IPS-20b (cell line): ENCODE measurements around the gene TMEM8B.

Experiments used
- H3K27ac ChIP-seq: one replicate; pipeline ENCODE4 v1.5.1; 2013; ENCODE audit warnings: low read length
- H3K27me3 ChIP-seq: 2 replicates; pipeline ENCODE4 v1.6.1; 2013; ENCODE audit warnings: mild to moderate bottlenecking, low read length, inconsistent platforms; ENCODE audit not compliant: insufficient read depth
- H3K36me3 ChIP-seq: 2 replicates; pipeline ENCODE4 v1.6.1; 2013; ENCODE audit warnings: low read depth, mild to moderate bottlenecking, inconsistent platforms, low read length, moderate library complexity; ENCODE audit not compliant: insufficient read depth
- H3K4me1 ChIP-seq: 2 replicates; pipeline ENCODE4 v1.6.1; 2013; ENCODE audit warnings: mild to moderate bottlenecking, control low read depth, inconsistent platforms, low read length, moderate library complexity; ENCODE audit not compliant: insufficient read depth
- H3K4me3 ChIP-seq: 2 replicates; pipeline ENCODE4 v1.5.1; 2013; ENCODE audit warnings: mild to moderate bottlenecking, low read length, inconsistent platforms
- H3K9ac ChIP-seq: 2 replicates; pipeline ENCODE4 v1.6.1; 2013; ENCODE audit warnings: low read depth, mild to moderate bottlenecking, inconsistent platforms, low read length, moderate library complexity
- H3K9me3 ChIP-seq: 2 replicates; pipeline ENCODE4 v1.6.1; 2013; ENCODE audit warnings: mild to moderate bottlenecking, low read depth, low read length, inconsistent platforms; ENCODE audit not compliant: insufficient read depth

TMEM8B gene

DNA sequence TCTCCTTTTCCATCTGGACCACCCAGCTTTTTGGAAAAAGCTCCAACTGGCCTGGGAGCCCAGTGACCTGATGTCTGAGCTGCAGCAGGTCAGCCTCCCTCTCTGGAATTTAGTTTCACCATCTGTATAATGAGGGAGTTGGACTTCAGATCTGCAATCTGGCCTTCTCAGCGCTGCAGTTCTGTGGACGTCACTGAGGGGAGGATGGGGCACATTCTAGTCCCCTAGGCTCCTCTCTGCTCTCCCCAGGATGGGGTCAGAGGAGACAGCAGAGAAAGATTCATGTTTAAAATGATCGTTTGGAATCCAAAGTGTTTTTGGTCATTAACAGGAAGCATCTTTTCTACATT, 30.9 kb downstream of the TMEM8B start:
- no peak overlapping the region for H3K4me3 ChIP-seq
- no peaks in the 10 kb centered on the region for H3K9me3 ChIP-seq
- no peaks in the 10 kb centered on the region for H3K4me1 ChIP-seq
- H3K27me3 ChIP-seq, result peaks cover 20% of the 10 kb centered on the region
- H3K27ac ChIP-seq, result no peak overlapping the region
- no peaks in the 10 kb centered on the region for H3K36me3 ChIP-seq
- no peak overlapping the region for H3K9ac ChIP-seq

DNA sequence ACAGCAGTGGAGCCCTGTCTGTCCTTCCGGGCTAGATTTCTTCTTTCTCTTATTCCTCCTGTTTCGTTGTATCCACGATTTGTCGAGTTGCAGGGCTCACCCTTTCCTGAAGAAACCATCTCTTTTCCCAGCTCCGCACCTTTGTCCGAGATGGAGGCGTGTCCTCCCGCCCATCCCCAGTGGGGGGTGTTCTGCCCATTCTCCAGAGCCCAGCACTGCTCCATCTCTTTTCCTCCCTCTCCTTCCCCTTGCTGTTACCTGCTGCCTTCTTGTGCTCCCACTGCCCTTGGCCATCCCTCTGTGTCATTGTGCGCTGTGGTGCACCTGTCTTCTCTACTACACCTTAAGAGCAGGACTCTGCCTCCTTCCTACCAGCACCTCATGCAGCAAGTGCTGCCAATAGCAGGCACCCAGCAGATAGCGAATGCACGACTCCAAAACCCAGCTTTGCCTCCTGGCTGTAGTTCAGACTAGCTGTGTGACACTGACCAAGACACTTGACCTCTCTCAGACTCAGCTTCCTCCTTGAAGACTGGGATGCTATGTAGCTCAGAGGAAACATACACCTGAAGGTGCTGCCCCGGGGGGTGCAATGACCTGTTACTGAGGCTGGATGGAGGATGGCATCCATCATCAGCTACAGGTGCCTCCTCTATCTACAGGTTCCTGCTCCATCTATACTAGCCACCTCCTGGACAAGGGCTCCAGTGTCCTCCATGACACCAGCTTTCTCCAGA, 32.3 kb downstream of the TMEM8B start:
- peaks cover 20% of the 10 kb centered on the region for H3K27me3 ChIP-seq
- no peak overlapping the region for H3K27ac ChIP-seq
- no peak overlapping the region for H3K9ac ChIP-seq
- no peaks in the 10 kb centered on the region for H3K4me1 ChIP-seq
- no peaks in the 10 kb centered on the region for H3K9me3 ChIP-seq
- no peak overlapping the region for H3K4me3 ChIP-seq
- no peaks in the 10 kb centered on the region for H3K36me3 ChIP-seq

DNA sequence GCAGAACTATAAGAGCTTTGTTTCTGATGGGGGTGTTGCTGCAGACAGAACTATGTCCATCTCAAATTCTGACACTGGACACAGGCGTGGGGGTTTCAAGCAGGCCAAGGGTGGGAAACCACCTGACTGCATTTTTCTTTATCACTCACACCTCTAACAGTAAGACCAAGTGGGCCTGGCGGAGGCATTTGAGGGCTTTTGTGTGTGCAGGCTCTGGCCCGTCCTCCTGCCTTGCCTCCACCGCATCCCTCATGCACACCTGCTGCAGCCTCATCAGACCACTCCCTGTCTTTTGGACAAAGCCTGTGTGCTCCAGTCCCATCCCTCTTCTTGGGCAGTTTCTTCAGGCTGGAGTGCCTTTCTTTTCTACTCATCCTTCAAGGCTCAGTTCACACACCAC, 33.3 kb downstream of the TMEM8B start:
- Histone ChIP-seq H3K27me3 (peaks cover 20% of the 10 kb centered on the region), H3K4me1 (no peaks in the 10 kb centered on the region), H3K9me3 (no peaks in the 10 kb centered on the region), H3K27ac (no peak overlapping the region), H3K9ac (no peak overlapping the region), H3K36me3 (no peaks in the 10 kb centered on the region), H3K4me3 (no peak overlapping the region)

DNA sequence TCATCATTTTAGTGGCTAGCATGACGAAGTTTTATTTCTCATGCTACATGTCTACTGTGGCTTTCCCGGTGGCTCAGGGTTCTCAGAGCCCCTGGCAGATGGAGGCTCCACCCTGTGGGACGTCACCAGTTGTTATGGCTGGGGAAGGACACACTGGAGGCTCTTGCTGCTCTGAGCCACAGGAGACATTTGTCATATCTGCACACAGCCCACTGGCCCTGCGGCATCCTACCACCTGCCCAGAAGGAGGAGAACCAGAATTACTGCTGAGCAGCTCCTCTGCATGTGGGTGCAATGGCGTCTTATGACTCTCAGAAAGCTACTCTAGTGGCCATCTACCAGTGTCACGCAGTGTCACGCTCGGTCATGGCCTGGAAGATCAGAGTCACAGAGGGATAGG, 34.6 kb downstream of the TMEM8B start:
- Histone ChIP-seq H3K27me3 (peaks cover 20% of the 10 kb centered on the region), H3K9me3 (no peaks in the 10 kb centered on the region), H3K4me1 (no peaks in the 10 kb centered on the region), H3K9ac (no peak overlapping the region), H3K36me3 (no peaks in the 10 kb centered on the region), H3K27ac (no peak overlapping the region), H3K4me3 (no peak overlapping the region)

DNA sequence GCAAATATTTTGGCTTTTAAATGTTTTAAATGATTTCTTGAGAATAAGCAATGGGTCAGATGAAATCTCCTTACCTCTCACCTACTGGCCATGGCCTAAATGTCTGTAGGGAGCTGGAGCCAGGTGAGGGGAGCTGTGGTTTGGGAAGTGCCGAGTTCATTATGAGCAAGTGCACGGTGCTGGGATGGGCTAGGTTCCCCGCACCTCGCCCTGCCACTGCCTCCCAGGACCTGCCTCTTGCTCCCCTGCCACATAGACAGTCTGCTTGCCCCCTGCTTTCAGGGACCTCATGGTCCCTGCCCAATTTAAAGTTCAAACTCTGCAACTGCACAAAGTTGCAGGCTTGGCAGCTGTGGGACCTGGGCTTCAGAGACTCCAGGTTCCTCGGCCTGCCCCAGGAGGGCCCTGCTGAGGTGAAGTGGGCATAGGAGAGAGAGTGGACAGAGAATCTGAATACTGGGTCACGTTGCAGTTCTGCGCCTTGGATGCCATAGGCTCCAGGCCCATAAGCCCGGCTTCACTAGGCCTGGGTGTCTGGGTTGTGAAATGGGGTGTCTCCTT, 35.7 kb downstream of the TMEM8B start:
- Histone ChIP-seq H3K9ac (no peak overlapping the region), H3K9me3 (no peaks in the 10 kb centered on the region), H3K27me3 (peaks cover 20% of the 10 kb centered on the region), H3K4me3 (no peak overlapping the region), H3K36me3 (no peaks in the 10 kb centered on the region), H3K4me1 (no peaks in the 10 kb centered on the region), H3K27ac (no peak overlapping the region)

DNA sequence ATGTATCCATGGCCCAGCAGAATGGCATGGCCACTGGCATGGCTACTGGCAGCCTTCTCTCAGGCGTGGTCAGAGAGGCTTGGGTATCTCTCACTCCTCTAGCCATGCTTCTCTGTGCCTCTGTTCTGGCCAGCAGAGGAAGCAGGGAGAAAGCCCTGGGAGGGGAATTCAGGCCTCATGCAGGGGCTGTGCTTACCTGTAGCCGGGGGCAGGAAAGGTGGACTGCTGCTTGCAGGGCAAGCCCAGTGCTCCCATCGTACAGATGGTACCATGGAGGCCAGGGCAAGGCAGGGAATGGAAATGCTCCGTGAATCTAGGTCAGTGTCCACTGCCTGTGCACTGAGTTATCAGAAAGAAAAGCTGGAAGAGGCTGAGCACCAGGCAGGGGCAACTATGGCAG, 38.5 kb downstream of the TMEM8B start:
- no peaks in the 10 kb centered on the region for H3K4me1 ChIP-seq
- no peaks in the 10 kb centered on the region for H3K27me3 ChIP-seq
- H3K27ac ChIP-seq, result no peak overlapping the region
- H3K9ac ChIP-seq, result no peak overlapping the region
- H3K4me3 ChIP-seq, result no peak overlapping the region
- H3K9me3 ChIP-seq, result no peaks in the 10 kb centered on the region; the same call in 1 of the 2 replicates
- H3K36me3 ChIP-seq, result no peaks in the 10 kb centered on the region

DNA sequence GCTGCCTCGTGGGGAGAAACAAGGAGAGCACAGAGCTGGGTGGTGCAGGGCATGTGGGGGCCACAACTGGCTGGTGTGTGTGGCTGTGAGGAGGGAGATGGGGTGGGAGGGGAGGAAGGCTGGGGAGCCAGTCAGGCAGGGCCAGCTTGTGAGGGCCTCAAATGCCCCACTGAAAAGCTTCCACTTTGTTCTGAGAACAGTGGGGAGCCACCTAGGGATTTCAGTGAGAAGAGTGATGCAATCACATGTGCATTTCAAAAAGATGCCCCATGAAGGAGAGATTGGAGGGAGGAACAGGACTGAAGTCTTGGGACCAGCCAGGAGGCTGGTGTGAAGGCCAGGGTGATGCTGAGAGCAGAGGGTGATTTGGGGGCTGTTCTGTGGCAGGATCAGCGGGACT, 39.9 kb downstream of the TMEM8B start:
- Histone ChIP-seq H3K27ac (no peak overlapping the region), H3K36me3 (no peaks in the 10 kb centered on the region), H3K4me1 (no peaks in the 10 kb centered on the region), H3K9ac (no peak overlapping the region), H3K27me3 (no peaks in the 10 kb centered on the region), H3K9me3 (no peaks in the 10 kb centered on the region; the same call in 1 of the 2 replicates), H3K4me3 (no peak overlapping the region)

DNA sequence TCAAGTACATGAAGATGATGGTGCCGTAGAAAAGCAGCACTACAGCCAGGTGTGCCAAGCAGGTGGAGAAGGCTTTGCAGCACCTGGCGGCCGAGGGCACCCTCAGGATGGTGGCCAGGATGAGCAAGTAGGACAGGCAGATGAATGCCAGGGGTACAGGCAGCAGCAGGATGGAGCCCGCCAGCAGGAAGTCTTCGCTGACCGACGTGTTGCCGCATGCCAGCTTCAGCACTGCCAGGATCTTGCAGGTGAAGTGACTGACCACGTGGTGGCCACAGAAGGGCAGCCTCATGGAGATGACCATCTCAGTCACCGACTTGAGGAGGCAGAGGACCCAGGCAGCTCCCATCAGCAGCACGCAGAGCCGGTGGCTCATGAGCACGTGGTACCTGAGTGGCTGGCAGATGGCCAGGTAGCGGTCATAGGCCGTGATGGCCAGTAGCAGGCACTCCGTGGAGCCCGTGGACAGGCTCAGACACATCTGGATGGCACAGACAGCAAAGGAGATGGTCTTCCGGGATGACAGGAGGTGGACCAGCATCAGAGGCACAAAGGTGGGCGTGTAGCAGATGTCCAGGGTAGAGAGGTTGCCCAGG, 40.7 kb downstream of the TMEM8B start:
- Histone ChIP-seq H3K4me3 (no peak overlapping the region), H3K9ac (no peak overlapping the region), H3K27me3 (no peaks in the 10 kb centered on the region), H3K36me3 (no peaks in the 10 kb centered on the region), H3K9me3 (no peaks in the 10 kb centered on the region; the same call in 1 of the 2 replicates), H3K27ac (no peak overlapping the region), H3K4me1 (no peaks in the 10 kb centered on the region)

DNA sequence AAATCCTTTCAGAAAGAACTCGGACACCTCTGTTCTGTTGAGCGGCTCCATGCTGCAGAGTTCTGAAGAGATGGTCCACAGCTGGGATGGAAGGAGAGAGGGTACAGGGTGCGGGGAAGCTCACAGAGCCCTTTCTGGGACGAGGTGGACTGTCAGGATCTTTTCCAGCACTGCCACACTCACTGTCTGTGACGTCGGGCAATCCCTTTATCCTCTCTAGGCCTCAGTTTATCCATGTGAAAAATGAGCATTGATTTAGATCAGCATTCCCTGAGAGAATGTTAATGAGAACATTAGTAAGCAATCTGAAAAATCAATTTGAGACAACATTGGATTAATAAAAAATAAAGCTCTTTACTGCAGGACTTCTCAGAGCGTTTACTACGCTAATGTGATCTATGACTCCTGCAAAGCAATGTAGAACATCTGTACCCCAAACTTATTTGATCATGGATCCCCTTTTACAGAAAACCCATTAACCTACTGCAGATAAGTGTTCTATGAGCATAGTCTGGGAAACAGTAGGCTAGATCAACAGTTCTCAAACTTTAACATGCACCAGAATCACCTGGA, 41.4 kb downstream of the TMEM8B start, which contains the start of gene OR13J1:
Gene OR13J1, minus strand, starts transcription at position 51 of the 573 bp plus-strand sequence. Its CDS starts 0 bp downstream, at position 51.
- no peak within 1 kb of the TSS for H3K9ac ChIP-seq
- H3K27me3 ChIP-seq, result no peaks in the 10 kb centered on the region
- H3K4me1 ChIP-seq, result no peaks in the 10 kb centered on the region
- no peak within 1 kb of the TSS for H3K4me3 ChIP-seq
- no peak within 1 kb of the TSS for H3K27ac ChIP-seq
- no peaks in the 10 kb centered on the region; the same call in 1 of the 2 replicates for H3K9me3 ChIP-seq
- H3K36me3 ChIP-seq, result no peaks in the 10 kb centered on the region

DNA sequence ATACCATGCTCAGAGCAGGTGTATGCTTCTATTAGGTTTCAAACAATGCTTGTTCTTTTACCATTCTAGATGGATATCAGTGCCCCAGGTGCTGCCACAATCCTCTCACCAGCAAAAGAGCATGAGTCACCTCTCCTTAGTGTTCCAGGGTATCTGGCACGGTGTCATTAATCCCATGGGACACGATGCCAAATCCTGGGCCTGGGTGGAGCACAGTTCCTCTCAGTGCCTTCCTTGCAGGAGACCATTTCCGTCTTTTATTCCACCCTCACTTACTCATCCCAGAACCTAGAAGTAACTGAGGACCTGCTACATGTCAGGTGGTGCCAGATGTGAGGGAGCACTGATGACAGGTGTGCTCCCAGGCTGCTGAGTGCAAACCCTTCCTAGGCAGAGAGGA, 42.5 kb downstream of the TMEM8B start:
- H3K27ac ChIP-seq, result no peak overlapping the region
- no peaks in the 10 kb centered on the region for H3K36me3 ChIP-seq
- H3K27me3 ChIP-seq, result no peaks in the 10 kb centered on the region
- no peak overlapping the region for H3K4me3 ChIP-seq
- H3K9me3 ChIP-seq, result peaks cover 8% of the 10 kb centered on the region
- no peaks in the 10 kb centered on the region for H3K4me1 ChIP-seq
- H3K9ac ChIP-seq, result no peak overlapping the region

DNA sequence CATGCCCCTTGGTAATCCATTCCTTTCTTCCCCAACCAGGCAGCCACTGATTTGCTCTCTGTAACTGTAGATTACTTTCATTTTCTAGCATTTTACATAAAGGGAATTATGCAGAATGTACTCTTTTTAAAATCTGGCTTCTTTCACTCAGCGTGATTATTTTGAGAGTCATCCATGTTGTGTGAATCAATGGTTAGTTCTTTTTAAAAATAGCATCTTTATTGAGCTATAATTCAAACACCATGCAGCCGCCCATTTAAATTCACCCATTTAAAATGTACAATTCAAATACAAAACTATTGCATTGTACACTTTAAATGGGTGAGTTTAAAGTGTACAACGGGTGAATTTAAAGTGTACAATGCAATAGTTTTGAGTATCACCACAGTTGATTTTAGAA, 43.5 kb downstream of the TMEM8B start:
- Histone ChIP-seq H3K36me3 (no peaks in the 10 kb centered on the region), H3K9me3 (peaks cover 16% of the 10 kb centered on the region), H3K4me3 (no peak overlapping the region), H3K27ac (no peak overlapping the region), H3K4me1 (no peaks in the 10 kb centered on the region), H3K27me3 (no peaks in the 10 kb centered on the region), H3K9ac (no peak overlapping the region)
